Central memory CD8-positive, alpha-beta T cell (primary cell): ENCODE data around the gene PDXP.
A peak's percentile ranks its signal among the peaks of the same experiment; 100 is the strongest.
"Not testable (repeated sequence)": the region's sequence is repeated elsewhere in the genome, so short reads cannot be mapped to it uniquely, and the experiment has no call there.

Source experiments
- ATAC-seq: fragments of 150-1000 bp; cut with Tn5 transposase; replicated peaks from 2 replicates; pipeline ENCODE4 v1.10.0; 2022; ENCODE audit warnings: mild to moderate bottlenecking, moderate FRiP score, moderate number of reproducible peaks; ENCODE audit not compliant: poor library complexity, severe bottlenecking; ENCODE audit errors: extremely low read depth
- DNase-seq, 2 donors: peaks; one replicate each; pipeline ENCODE4 v3.0.0; 2021; ENCODE audit warnings: low spot score in 2 of 2
- H3K27ac Mint-ChIP-seq: one replicate; pipeline ENCODE4 v1.8.0; 2022; ENCODE audit warnings: low read depth, mild to moderate bottlenecking, moderate library complexity, mixed read lengths
- H3K27me3 Mint-ChIP-seq: one replicate; pipeline ENCODE4 v1.8.0; 2022; ENCODE audit warnings: mixed read lengths
- H3K36me3 Mint-ChIP-seq: one replicate; pipeline ENCODE4 v1.8.0; 2022; ENCODE audit warnings: mild to moderate bottlenecking, moderate library complexity, mixed read lengths; ENCODE audit not compliant: insufficient read depth
- H3K4me1 Mint-ChIP-seq: one replicate; pipeline ENCODE4 v1.8.0; 2022; ENCODE audit warnings: mixed read lengths
- H3K4me3 Mint-ChIP-seq: one replicate; pipeline ENCODE4 v1.8.0; 2022; ENCODE audit warnings: mild to moderate bottlenecking, moderate library complexity, mixed read lengths
- H3K9me3 Mint-ChIP-seq: one replicate; pipeline ENCODE4 v1.8.0; 2022; ENCODE audit warnings: mixed read lengths

PDXP gene, protein sequence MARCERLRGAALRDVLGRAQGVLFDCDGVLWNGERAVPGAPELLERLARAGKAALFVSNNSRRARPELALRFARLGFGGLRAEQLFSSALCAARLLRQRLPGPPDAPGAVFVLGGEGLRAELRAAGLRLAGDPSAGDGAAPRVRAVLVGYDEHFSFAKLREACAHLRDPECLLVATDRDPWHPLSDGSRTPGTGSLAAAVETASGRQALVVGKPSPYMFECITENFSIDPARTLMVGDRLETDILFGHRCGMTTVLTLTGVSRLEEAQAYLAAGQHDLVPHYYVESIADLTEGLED

DNA sequence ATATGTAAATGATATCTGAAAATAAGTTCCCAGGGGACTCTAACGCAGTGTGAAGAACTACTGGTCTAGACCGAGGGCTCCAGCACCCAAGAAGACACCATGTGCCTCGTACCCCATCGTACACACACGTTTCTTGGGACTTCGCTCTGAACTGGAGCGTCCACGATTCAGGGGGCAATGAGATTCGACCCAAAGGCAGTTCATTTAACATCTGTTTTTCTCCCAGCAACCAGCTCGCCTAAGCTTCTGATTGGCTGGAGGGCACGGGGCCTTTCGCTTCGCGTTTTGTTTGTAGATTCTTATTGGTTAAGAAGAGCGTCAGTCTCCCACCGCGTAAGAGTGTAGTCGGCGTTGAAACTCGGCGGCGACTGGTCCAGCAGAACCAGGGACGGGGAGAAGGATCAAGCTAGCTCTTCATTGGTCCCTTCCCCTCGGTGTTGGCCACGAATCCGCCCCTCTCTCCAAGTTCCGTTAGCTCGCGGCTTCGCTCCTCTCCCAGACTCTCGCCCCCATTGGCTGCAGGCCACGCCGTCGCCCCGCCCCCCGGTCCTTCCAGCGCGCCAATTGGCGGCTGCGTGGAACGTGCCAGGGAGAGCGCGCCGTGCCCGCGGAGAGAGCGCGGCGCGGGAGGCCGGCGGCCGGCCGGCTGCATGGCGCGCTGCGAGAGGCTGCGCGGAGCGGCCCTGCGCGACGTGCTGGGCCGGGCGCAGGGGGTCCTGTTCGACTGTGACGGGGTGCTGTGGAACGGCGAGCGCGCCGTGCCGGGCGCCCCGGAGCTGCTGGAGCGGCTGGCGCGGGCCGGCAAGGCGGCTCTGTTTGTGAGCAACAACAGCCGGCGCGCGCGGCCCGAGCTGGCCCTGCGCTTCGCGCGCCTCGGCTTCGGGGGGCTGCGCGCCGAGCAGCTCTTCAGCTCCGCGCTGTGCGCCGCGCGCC lies at the start of gene PDXP:
Gene PDXP, plus strand, starts transcription at position 591 of the 933 bp plus-strand sequence. Its CDS starts 60 bp downstream, at position 651.
- no peaks in the 10 kb centered on the region for H3K27me3 Mint-ChIP-seq
- peaks cover 21% of the 10 kb centered on the region for H3K36me3 Mint-ChIP-seq
- ATAC-seq = peak; percentile 93
- peak within 1 kb of the TSS; percentile 75 for H3K27ac Mint-ChIP-seq
- H3K4me3 Mint-ChIP-seq = peak within 1 kb of the TSS; percentile 76
- H3K9me3 Mint-ChIP-seq = no peaks in the 10 kb centered on the region
- peak; percentile 96 to 97 for DNase-seq
- peaks cover 41% of the 10 kb centered on the region for H3K4me1 Mint-ChIP-seq

DNA sequence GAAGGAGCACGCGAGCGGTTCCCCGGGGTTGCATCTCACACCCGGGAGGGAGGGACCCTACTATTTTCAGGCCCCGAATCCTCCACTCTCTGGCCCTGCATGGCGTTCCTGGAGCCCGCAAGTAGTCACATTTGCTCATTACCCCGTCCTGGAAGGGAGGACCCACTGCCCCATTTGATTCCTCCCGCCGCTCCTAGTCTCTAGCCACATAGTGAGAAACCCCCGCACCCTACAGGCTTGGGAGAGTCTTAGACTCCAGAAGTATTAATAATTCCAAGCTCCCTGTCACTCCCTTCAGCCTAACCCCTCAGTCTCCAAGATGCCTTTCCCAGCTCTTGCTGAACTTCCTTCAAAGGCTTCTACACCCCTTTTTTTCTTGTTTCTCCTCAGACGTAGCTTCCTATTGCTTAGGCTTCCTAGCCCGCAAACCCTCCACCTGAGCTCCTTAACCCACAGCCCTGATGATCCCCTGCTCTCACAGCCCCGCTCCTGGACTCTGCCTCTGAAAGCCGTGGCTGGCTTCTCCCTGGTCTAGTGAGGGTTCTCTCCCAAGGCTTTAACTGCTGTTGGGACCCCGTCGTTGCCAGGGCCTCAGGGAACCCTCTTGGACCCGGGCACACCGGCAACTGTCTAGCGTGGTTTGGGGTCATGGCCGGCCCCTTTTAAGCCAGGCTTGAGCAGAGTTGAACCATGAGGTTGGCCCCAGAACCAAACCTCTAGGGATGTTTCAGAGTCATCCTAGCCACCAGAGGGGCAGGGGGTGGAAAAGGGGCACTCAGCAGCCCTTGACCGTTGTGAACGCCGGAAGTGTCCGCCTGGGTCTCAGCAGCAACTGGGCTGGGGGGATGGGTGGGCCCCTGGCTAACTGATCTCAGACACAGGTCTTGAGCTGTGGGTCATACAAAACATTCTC lies 49.0 kb upstream of the PDXP start:
- H3K9me3 Mint-ChIP-seq = no peaks in the 10 kb centered on the region
- peak overlapping the region; percentile 95 for H3K27ac Mint-ChIP-seq
- H3K27me3 Mint-ChIP-seq = no peaks in the 10 kb centered on the region
- peak overlapping the region; percentile 91 for H3K4me3 Mint-ChIP-seq
- peaks cover 12% of the 10 kb centered on the region for H3K36me3 Mint-ChIP-seq
- no peak for ATAC-seq
- peaks cover 38% of the 10 kb centered on the region for H3K4me1 Mint-ChIP-seq
- no peak for DNase-seq

DNA sequence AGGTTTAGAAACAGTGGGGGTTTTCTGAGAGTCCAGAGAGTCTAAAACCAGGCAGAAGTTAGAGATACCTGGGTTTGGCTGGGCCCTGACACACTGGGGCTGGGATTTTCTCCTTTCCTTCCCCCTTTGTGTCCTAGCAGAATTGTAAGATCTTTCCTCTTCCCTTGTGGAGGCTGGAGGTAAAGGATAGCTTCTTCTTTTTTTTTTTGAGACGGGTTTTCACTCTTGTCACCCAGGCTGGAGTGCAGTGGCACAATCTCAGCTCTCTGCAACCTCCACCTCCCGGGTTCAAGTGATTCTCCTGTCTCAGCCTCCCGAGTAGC lies 48.4 kb upstream of the PDXP start:
- peaks cover 15% of the 10 kb centered on the region for H3K36me3 Mint-ChIP-seq
- H3K27me3 Mint-ChIP-seq, H3K9me3 Mint-ChIP-seq, DNase-seq, ATAC-seq: not testable (repeated sequence)
- H3K4me1 Mint-ChIP-seq = peaks cover 33% of the 10 kb centered on the region
- peak overlapping the region; percentile 91 for H3K4me3 Mint-ChIP-seq
- peak overlapping the region; percentile 95 for H3K27ac Mint-ChIP-seq

DNA sequence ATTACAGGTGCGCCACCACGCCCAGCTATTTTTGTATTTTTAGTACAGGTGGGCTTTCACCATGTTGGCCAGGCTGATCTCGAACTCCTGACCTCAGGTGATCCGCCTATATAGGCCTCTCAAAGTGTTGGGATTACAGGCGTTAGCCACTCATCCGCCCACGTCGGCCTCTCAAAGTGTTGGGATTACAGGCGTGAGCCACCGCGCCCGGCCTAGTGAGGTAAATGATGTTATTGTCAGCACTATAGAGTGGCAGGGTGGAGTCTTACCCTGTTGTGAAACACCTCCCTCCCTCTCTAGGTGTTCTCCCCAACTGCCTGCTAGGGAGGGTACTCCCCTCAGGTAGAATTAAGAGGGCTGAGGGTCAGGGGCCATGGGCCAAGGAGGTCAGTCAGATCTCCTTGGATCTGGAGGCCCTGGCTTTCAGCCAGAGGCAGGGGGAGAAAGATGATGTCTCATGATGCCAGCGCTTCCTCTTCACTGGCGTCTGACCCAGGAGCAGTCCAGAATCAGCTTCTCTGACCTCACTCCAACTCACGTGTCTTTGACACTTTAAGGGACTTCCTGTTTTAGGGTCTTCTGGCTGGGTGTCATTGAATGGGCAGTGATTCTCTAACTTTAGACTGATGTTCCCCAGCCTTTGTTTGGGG lies 47.9 kb upstream of the PDXP start:
- Mint-ChIP-seq H3K4me1 (peaks cover 28% of the 10 kb centered on the region), H3K27me3 (no peaks in the 10 kb centered on the region), H3K4me3 (peak overlapping the region; percentile 91), H3K9me3 (no peaks in the 10 kb centered on the region), H3K36me3 (peaks cover 15% of the 10 kb centered on the region), H3K27ac (no peak overlapping the region)
- ATAC-seq (no peak), DNase-seq (no peak)

DNA sequence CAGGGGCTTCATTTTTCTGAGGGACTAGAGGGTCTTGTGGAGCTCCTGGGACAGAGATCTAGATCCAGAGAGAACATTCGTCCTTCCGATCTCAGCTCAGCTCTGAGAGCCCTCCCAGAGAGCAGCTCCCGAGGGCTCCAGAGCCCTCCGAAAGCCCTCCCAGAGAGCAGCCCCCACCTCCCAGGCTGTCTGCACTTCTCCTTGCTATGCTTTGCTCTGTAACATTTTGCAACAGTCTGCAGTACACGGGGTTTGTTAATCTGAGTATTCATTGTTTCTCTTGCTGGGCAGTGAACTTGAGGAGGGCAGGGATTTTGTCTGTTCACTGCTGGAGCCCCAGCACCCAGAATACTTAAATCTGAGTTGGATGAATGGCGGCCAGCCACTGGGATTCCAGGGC lies 47.3 kb upstream of the PDXP start:
- H3K4me1 Mint-ChIP-seq = peaks cover 24% of the 10 kb centered on the region
- peaks cover 15% of the 10 kb centered on the region for H3K36me3 Mint-ChIP-seq
- DNase-seq = no peak
- H3K4me3 Mint-ChIP-seq = no peak overlapping the region
- no peaks in the 10 kb centered on the region for H3K27me3 Mint-ChIP-seq
- no peaks in the 10 kb centered on the region for H3K9me3 Mint-ChIP-seq
- ATAC-seq = no peak
- no peak overlapping the region for H3K27ac Mint-ChIP-seq

DNA sequence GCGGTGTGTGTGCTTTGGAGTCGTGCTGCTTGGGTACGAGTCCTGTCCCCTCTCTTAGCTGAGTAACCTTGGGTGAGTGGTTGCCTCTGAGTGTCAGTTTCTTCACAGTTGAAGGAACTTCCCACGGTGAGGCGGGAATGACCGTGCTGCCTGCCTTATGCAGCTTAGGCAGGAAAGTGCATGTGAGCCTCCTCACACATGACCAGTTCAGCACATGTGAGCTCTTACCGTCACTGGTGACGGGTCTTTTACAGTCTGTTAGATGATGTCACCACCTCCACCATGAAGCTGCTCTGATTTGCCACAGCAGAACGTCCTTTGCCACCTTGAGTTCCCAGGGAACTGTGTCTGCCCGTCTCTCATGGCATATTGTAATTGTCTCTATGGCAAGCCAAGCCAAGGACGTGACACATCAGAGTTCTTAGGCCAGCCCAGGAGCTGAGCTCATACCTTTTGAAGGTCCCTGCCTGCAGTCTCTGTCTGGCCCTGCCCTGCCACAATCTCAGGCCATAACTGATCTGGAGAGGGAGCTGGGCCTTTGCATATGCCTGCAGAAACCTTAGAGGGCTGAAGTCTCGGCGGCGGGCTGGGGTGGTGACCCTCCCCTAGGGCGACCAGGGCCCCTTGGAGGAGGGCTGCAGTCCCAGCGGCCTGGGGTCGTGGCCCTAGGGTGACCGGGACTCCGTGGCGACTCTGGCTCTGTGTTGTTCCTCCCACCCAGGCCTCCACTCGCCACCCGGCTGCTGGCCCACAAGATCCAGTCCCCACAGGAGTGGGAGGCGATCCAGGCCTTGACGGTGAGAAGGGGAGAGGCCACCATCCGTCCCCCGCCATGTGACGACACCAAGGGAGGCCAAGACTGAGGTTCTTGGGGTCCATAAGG lies 42.1 kb upstream of the PDXP start:
- Mint-ChIP-seq H3K9me3 (no peaks in the 10 kb centered on the region), H3K27me3 (no peaks in the 10 kb centered on the region), H3K4me3 (no peak overlapping the region), H3K36me3 (peaks cover 24% of the 10 kb centered on the region), H3K4me1 (no peaks in the 10 kb centered on the region), H3K27ac (no peak overlapping the region)
- ATAC-seq = no peak
- no peak for DNase-seq

DNA sequence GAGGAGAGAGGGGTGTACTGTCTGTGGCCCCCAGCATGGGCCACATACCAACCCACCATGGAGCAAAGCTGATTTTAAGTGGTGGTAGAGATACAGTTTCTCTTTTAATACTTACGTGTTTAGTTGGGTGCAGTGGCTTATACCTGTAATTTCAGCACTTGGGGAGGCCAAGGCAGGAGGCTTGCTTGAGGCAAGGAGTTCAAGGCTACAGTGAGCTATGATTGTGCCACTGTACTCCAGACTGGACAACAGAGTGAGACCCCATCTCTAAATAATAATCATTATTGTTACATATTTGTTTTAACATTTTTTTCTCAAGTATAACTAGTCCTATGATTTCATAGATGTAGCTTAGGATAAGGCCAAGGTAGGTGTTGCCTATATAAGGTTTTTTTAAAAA lies 41.1 kb upstream of the PDXP start:
- ATAC-seq = no peak
- Mint-ChIP-seq H3K27me3 (no peaks in the 10 kb centered on the region), H3K4me1 (no peaks in the 10 kb centered on the region), H3K27ac (no peak overlapping the region), H3K4me3 (no peak overlapping the region), H3K9me3 (no peaks in the 10 kb centered on the region), H3K36me3 (peaks cover 24% of the 10 kb centered on the region)
- DNase-seq = no peak

DNA sequence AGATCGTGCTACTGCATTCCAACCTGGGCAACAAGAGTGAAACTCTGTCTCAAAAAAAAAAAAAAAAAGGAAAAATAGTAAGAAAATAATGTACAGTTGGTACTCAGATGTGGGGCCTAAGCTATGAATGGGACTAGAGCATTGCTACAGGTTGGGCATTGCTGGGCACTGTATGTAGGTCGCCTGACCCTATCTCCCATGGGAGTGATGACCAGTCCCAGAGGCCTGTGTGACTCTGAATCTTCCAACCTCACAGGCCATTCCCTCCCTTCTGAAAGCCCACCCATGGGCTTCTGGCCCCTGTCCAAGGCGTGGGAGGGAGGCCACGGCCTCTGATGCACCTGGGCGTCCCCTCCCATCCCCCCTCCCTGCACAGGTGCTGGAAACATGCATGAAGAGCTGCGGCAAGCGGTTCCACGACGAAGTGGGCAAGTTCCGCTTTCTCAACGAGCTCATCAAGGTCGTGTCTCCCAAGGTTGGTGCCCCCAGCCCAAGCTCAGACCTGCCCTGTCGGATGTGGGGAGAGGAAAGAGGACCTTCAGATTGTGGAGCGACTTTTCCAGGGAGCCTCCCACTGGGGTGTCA lies 40.4 kb upstream of the PDXP start:
- H3K4me3 Mint-ChIP-seq = no peak overlapping the region
- H3K27me3 Mint-ChIP-seq = no peaks in the 10 kb centered on the region
- ATAC-seq (no peak), DNase-seq (no peak)
- peaks cover 25% of the 10 kb centered on the region for H3K36me3 Mint-ChIP-seq
- no peaks in the 10 kb centered on the region for H3K4me1 Mint-ChIP-seq
- H3K27ac Mint-ChIP-seq = no peak overlapping the region
- no peaks in the 10 kb centered on the region for H3K9me3 Mint-ChIP-seq

DNA sequence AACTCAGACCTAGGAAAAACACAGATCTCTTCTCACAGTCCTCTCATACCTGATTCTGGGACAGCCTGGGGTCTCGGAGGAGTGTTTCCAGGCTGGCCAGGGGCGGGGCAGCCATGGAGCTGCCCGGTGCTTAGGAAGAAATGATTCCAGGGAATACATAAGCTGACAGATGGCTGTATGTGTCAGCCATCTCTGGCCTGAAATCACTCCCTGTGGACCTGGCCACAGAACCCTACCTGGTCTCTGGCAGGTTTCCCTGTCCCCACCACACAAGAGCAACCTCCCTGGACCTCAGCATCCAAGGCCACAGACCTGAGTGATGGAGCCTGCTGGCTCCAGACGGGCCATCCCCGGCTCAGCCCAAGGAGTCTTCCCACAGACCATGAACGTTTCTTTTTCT lies 39.8 kb upstream of the PDXP start:
- Mint-ChIP-seq H3K36me3 (peaks cover 25% of the 10 kb centered on the region), H3K4me1 (peaks cover 3% of the 10 kb centered on the region), H3K9me3 (no peaks in the 10 kb centered on the region), H3K27me3 (no peaks in the 10 kb centered on the region), H3K27ac (no peak overlapping the region), H3K4me3 (no peak overlapping the region)
- no peak for DNase-seq
- ATAC-seq = no peak

DNA sequence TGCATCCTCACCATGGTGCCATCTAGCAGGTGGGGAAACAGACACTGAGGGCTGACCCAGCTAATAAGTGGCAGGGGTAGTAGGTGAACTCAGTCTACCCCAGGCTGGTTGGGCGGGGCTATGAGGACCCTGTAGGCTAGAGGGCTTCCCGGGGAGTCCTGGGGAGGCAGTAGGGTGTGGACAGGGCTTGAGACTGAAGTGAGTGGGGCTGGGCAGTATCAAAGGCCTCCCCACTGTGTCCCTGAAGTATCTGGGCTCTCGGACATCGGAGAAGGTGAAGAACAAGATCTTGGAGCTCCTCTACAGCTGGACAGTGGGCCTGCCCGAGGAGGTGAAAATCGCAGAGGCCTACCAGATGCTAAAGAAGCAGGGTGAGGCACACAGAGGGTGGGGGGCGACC lies 38.5 kb upstream of the PDXP start:
- peaks cover 22% of the 10 kb centered on the region for H3K36me3 Mint-ChIP-seq
- H3K27ac Mint-ChIP-seq = no peak overlapping the region
- H3K9me3 Mint-ChIP-seq = no peaks in the 10 kb centered on the region
- H3K4me1 Mint-ChIP-seq = peaks cover 15% of the 10 kb centered on the region
- DNase-seq = no peak
- ATAC-seq = no peak
- no peak overlapping the region for H3K4me3 Mint-ChIP-seq
- no peaks in the 10 kb centered on the region for H3K27me3 Mint-ChIP-seq

DNA sequence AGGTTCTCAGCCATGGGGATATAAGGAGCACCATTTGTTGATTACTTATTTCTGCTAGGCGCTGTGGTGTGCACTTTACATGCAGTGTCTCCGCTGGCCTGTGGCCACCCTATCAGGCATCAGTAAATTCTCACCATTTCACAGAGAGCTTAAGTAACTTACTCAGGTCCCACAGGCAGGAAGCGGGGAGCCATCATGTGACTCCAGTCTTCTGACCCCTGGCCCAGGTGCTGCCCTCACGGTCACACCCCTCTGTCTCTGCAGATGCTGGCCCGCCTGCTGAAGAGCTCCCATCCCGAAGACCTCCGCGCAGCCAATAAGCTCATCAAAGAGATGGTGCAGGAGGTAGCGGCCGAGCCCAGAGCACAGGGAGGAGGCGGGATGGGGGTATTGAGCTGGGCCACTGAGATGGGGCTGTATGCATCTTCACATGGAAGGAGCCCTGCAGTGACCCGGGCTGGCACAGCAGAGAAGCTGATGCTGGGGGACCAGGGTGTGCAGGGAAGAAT lies 37.1 kb upstream of the PDXP start:
- H3K9me3 Mint-ChIP-seq = no peaks in the 10 kb centered on the region
- no peak overlapping the region for H3K27ac Mint-ChIP-seq
- no peak overlapping the region for H3K4me3 Mint-ChIP-seq
- ATAC-seq (no peak), DNase-seq (no peak)
- peaks cover 20% of the 10 kb centered on the region for H3K36me3 Mint-ChIP-seq
- H3K4me1 Mint-ChIP-seq = peaks cover 21% of the 10 kb centered on the region
- no peaks in the 10 kb centered on the region for H3K27me3 Mint-ChIP-seq
